Epidermal melanocyte (primary cell): Measurements from ENCODE around the gene DOCK9.

Experiments
- DNase-seq: peaks from one replicate; pipeline ENCODE4 v3.0.0; 2011; ENCODE audit warnings: low spot score; ENCODE audit not compliant: insufficient read length

Gene DOCK9

GRCh38 chr13:98998831-98999638 is 21.2 kb upstream of the DOCK9 start:
- no peak for DNase-seq

DNA sequence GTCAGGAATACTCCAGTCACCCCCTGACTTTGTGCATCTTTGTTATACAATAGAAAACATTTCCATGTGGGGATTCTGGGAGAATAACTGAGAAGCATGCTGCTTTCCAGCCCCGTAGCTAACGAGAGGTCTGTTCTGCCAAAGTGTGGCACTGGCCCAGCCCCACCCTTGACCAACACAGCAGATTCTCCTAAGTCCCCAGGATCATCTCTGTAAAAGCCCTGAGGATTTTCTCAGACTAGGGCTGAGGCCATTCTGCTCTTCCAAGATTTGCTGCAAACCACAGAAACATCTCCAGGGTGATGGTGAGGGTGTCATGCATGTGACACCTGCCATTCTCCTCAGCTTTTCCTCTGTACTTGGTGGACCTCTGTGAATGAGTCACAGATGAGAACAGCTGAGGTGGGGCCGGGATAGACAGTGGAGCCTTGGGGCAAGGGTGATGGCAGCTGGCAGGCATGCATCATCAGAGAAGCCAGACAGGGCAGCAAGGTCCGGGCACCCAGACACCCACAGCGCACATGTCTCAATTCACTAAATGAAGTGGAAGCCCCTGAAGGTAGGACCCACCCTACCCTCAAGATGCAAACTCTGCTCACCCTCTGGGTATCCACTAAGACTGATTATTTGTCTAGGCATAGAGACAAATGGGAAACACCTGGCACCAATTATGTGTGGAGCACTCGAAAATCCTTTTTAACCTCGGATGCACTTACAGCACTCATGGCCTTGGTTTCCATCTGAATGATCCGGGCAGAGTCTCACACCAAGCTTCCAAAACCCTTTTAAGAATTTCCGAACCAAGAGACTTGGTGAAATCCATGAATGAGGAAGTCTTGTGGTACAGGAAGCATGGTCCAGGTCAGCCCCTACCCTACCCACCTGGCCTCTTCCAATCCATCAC is 20.1 kb upstream of the DOCK9 start:
- DNase-seq, result no peak

GRCh38 chr13:98997011-98997730 is 19.3 kb upstream of the DOCK9 start:
- DNase-seq, result no peak

DNA sequence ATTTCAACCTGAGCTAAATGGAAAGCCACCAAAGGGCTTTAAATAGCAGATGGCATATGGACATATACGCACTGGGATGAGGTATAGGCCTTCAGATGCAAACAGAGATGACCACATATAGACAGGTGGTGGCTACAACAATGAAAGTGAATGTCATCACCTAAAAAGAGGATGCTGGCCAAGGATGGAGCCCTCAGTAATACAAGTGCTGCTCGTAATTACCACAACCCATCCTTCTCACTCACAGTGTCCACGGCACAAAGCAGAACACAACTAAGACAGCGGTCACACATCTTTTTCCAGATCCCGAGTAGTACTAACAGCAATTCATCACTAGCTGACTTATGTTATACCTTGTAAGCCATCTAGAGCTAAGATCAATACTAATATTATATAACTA is 18.2 kb upstream of the DOCK9 start:
- DNase-seq, result no peak

GRCh38 chr13:98994896-98995295 is 17.0 kb upstream of the DOCK9 start:
- DNase-seq, result no peak

- DNase-seq, result no peak
Observed at GRCh38 chr13:98994080-98994479, 16.2 kb upstream of the DOCK9 start.

- DNase-seq, result no peak
Observed at GRCh38 chr13:98992355-98992754, 14.5 kb upstream of the DOCK9 start.

DNA sequence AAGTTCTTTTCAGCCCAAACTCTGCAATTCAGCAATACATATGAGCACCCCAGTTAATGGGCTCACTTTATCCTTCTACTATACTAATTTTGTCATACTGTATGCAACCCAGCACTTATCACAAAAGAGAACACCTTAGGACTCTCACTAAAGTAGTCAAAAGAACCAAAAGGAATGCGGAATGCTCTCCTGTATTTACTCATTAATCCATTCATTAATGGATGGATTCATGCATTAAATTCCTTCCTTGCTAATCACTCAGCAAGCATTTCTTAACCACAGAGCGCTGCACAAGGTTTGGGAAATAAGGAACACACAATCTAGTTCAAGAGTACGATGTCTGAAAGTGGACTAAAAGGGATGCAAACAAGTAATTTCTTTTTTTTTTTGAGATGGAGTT is 12.8 kb upstream of the DOCK9 start:
- DNase-seq, result no peak

DNA sequence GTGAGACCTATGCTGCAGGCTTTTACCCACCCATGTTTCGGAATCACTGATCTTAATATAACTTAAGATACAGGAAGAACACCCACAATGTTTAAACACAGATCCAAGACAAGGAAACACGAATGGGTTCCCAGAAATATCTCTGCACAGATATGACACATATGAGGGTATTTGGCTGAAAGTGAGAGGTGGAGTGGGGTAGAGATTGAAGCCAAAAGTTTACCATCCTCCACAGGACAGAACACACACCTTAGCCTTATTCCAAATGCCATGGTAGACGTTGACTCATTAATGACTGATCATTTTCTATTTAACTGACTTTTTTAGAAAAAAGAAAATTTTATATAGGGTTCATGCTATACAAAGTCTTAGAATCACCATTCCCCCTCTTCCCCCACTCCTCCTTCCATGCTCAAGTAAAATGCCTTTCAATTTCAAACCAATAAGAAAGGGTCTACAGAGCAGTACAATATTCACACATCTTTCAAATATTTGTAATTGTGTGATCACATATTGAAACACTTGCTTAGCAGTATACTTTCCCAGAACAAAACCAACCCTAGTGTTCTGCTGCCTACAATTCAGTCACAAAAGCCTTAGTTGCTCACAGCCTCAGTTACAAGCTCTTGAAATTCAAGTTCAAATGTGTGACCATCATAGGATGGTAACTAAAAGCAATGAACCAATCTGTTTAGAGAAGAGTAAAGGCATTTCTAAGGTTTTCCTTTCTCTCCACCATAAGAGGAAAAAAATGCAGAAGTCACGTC is 11.8 kb upstream of the DOCK9 start:
- no peak for DNase-seq

DNA sequence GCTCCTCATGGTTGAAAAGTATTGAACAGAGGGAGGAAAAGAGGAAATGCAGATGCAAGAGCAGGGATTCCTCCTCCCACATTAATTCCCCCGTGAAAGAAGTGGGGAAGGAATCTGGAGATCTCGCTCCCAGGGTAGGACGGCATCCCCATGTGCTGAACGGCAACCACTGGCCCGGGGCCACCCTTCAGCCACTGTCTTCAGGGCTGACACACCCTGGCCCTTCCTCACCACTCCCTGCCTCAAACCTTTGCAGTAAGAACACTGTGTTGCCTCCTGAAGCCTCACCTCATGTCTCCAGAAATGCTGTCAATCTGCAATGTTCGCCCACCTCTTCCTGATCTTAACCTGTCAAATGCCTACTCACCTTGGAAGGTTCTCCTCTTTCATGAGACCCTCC is 10.9 kb upstream of the DOCK9 start:
- DNase-seq, result no peak

DNA sequence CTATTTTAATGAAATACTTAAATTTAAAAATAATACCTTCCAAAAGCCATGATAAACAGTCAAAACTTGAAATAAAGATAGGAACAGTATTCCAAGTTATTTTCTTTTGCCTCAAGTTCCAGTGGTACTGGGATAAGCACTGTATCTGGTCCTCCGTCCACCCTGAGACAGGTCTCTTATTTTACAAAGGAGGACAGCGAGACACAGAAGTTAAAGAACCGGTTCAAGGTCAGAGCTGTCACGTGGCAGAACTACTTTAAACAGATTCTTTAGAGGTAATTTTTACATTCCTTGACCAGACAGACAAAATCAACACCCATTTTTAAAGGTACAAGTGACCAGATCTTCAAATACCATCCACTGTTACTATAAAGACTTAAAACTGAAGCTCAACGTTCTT is 10.4 kb upstream of the DOCK9 start:
- DNase-seq, result no peak

DNA sequence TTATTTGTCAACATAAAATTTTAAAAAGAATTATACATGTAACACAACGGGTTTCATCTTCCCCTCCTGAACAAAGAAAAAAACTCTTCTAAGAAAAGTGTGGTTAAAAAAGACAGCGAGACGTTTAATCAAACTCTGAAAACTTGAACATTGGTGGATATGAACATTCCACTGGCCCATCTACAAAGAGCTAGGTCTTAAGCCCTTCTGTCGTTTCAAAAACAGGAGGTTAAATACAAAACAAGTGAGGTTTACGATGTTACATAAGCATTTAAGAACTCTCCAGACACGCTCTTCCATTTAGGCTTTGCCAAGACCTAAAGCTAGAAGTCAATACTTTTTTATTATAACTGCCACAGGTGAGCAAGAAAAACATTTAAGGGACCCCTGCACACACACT is 9.4 kb upstream of the DOCK9 start:
- no peak for DNase-seq

DNA sequence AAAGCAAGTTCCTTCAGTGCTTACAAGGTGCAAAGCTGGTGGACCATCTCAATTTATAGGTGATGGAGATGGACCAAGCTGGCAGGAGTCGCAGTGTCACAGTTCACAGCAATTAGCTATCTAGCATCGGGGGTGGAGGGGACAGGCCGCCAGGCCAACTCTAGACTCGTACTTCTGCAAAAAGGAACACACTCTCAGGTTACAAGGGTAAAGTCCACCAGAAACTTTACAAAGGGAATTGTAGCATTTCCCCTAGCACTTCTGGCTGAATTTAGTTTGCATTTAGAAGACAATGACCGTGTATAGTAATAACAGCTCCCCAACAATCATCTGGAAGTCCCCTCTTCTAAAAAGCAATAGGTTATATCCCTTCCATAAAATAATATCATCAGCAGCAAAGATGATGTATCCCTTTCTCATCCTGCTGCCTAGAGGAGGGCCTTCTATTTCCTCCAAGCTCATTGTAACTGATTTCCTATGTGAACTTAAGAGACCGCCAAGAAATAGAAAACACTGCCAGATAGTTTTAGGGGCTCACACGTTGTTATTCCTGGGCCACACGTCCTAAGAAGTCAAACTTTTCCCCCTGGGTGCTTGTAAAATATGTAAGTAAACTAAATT is 8.5 kb upstream of the DOCK9 start:
- no peak for DNase-seq

DNA sequence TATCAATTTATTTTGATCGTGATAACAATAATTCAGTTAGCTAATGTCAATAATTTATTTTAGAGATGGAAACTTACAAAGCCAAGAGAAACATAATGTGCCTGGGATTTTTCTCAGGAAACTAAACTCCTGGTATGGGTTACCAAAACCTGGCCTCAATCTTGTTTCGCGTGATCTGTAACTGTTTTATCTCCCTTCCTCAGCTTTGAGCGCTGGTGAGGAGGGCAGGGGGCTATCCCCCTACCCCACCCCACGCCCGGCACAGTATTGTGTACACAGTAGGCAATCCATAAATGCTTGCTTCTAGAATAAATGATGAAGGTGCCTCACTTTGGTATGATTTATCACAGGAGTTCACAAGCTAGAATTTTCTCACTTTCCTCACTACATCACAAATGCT is 7.7 kb upstream of the DOCK9 start:
- no peak for DNase-seq

DNA sequence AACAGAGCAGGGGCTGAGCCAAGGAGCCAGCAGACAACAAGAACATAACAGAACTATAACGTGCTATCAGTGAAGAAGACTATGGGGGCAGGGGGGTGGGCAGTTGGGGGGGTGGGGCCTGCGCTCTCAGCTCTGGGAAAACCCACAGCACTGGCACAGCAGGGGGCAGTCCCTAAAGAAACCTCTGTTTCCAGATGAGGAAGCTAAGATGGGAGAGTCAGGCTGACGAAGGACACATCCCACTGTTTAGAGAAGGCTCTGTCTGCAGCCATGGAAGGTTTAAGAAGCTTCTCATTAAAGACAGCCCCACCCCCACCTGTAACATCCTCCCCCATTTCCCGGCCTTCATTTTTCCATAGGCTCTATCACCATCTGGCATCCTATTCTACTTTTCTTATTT is 7.1 kb upstream of the DOCK9 start:
- no peak for DNase-seq

DNA sequence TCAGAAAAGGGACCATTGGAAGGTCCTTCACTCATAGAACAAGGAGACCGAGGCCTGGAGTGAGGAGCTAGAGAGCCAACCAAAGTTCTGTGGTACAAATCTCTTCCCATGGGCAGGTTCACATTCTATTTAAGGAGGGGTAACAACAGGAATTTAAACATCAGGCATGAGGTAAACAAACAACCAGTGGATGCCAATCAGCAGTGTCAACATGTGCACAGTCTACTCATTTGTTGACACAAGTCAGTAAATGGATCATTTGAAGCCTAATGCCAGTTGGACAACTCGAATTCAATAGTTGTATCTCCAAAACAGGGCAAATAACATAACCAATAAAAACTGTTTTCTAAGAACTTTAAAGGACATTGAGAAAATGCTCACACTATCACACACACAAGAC is 6.3 kb upstream of the DOCK9 start:
- no peak for DNase-seq

GRCh38 chr13:98983182-98983581 is 5.3 kb upstream of the DOCK9 start:
- no peak for DNase-seq

- DNase-seq, result no peak
Observed at GRCh38 chr13:98981369-98982080, 3.7 kb upstream of the DOCK9 start.

- DNase-seq, result no peak
Observed at GRCh38 chr13:98979012-98979660, 1.3 kb upstream of the DOCK9 start.

- no peak for DNase-seq
Observed at GRCh38 chr13:98978280-98978679, 416 bp upstream of the DOCK9 start.
